ENCODE measurements around the gene TMEM156. TPM values are rescaled to one million over a fixed set of nuclear protein-coding genes. Genes with fewer than 3 reads are reported as not detected.

TMEM156 gene
- polyA plus RNA-seq, 1 donor (not counting 4 experiments of a cell fraction or from before 2014, with no cell fraction given), result 0.68 TPM

- TF ChIP-seq EZH2 (IDR thresholded peaks at IDR 0.05; ENCODE audit: low read length) (no peak), CTCF (optimal IDR thresholded peaks at IDR 0.05 in 1 of 3, IDR thresholded peaks at IDR 0.05 in 1 of 3, conservative IDR thresholded peaks at IDR 0.05 in 1 of 3; ENCODE audit: extremely low read depth in 1 of 3, insufficient read depth in 2 of 3, low read length in 3 of 3) (no peak)
- Histone ChIP-seq H3K79me2 (ENCODE audit: control insufficient read depth, insufficient read depth, low read length) (no peaks in the 10 kb centered on the region), H3K27ac (ENCODE audit: control insufficient read depth, insufficient read depth, low read length) (no peak overlapping the region), H3K9me3 (ENCODE audit: control insufficient read depth, low read depth, low read length) (no peaks in the 10 kb centered on the region), H4K20me1 (ENCODE audit: control insufficient read depth, extremely low read depth, insufficient read depth, low read length) (no peaks in the 10 kb centered on the region), H2AFZ (ENCODE audit: control insufficient read depth, low read length) (no peak overlapping the region), H3K4me1 (ENCODE audit: control insufficient read depth, extremely low read depth, insufficient read depth, low read length) (no peaks in the 10 kb centered on the region), H3K4me2 (ENCODE audit: control insufficient read depth, extremely low read depth, insufficient read depth, low read depth, low read length) (no peak overlapping the region), H3K36me3 (ENCODE audit: control insufficient read depth in 2 of 2, extremely low read depth in 1 of 2, insufficient read depth in 2 of 2, low read length in 2 of 2) (no peaks in the 10 kb centered on the region), H3K27me3 (ENCODE audit: control insufficient read depth, extremely low read depth, insufficient read depth, low read length) (no peaks in the 10 kb centered on the region), H3K9ac (ENCODE audit: control insufficient read depth, extremely low read depth, insufficient read depth, low read length) (no peak overlapping the region), H3K4me3 (ENCODE audit: control insufficient read depth in 2 of 3, extremely low read depth in 1 of 3, insufficient read depth in 2 of 3, low read depth in 1 of 3, low read length in 3 of 3) (no peak overlapping the region), H3K9me1 (ENCODE audit: control insufficient read depth, extremely low read depth, insufficient read depth, low read length) (no peaks in the 10 kb centered on the region)
- DNase-seq (ENCODE audit: low read depth, low spot score) (no peak), FAIRE-seq (no peak)
- dilution Hi-C loops (cut with MboI; ENCODE audit: extremely low pct_ligation_motif_present, low sequenced_read_pairs), result no loop called here
These were observed 36.7 kb upstream of the TMEM156 start for GRCh38 chr4:39068907-39069306.

GRCh38 chr4:39067451-39067850 is 35.2 kb upstream of the TMEM156 start:
- Histone ChIP-seq H3K9me1 (ENCODE audit: control insufficient read depth, extremely low read depth, insufficient read depth, low read length) (no peaks in the 10 kb centered on the region), H3K4me2 (ENCODE audit: control insufficient read depth, extremely low read depth, insufficient read depth, low read depth, low read length) (no peak overlapping the region), H4K20me1 (ENCODE audit: control insufficient read depth, extremely low read depth, insufficient read depth, low read length) (no peaks in the 10 kb centered on the region), H3K4me3 (ENCODE audit: control insufficient read depth in 2 of 3, extremely low read depth in 1 of 3, insufficient read depth in 2 of 3, low read depth in 1 of 3, low read length in 3 of 3) (no peak overlapping the region), H3K27me3 (ENCODE audit: control insufficient read depth, extremely low read depth, insufficient read depth, low read length) (no peaks in the 10 kb centered on the region), H3K9ac (ENCODE audit: control insufficient read depth, extremely low read depth, insufficient read depth, low read length) (no peak overlapping the region), H3K27ac (ENCODE audit: control insufficient read depth, insufficient read depth, low read length) (no peak overlapping the region), H2AFZ (ENCODE audit: control insufficient read depth, low read length) (no peak overlapping the region), H3K79me2 (ENCODE audit: control insufficient read depth, insufficient read depth, low read length) (no peaks in the 10 kb centered on the region), H3K4me1 (ENCODE audit: control insufficient read depth, extremely low read depth, insufficient read depth, low read length) (no peaks in the 10 kb centered on the region), H3K36me3 (ENCODE audit: control insufficient read depth in 2 of 2, extremely low read depth in 1 of 2, insufficient read depth in 2 of 2, low read length in 2 of 2) (no peaks in the 10 kb centered on the region), H3K9me3 (ENCODE audit: control insufficient read depth, low read depth, low read length) (no peaks in the 10 kb centered on the region)
- dilution Hi-C loops (cut with MboI; ENCODE audit: extremely low pct_ligation_motif_present, low sequenced_read_pairs), result no loop called here
- DNase-seq (ENCODE audit: low read depth, low spot score), result no peak
- no peak for FAIRE-seq
- TF ChIP-seq EZH2 (IDR thresholded peaks at IDR 0.05; ENCODE audit: low read length) (no peak), CTCF (optimal IDR thresholded peaks at IDR 0.05 in 1 of 3, IDR thresholded peaks at IDR 0.05 in 1 of 3, conservative IDR thresholded peaks at IDR 0.05 in 1 of 3; ENCODE audit: extremely low read depth in 1 of 3, insufficient read depth in 2 of 3, low read length in 3 of 3) (no peak)

All from keratinocyte (primary cell).